GM18858 (cell line): Measurements from ENCODE around the gene PPP2R5C.
"Not testable (repeated sequence)": the region's sequence is repeated elsewhere in the genome, so short reads cannot be mapped to it uniquely, and the experiment has no call there.

Source experiments
- ATAC-seq: cut with Tn5 transposase; IDR thresholded peaks from one replicate; pipeline ENCODE4 v1.9.1; 2021; ENCODE audit not compliant: unreplicated experiment

PPP2R5C gene

DNA sequence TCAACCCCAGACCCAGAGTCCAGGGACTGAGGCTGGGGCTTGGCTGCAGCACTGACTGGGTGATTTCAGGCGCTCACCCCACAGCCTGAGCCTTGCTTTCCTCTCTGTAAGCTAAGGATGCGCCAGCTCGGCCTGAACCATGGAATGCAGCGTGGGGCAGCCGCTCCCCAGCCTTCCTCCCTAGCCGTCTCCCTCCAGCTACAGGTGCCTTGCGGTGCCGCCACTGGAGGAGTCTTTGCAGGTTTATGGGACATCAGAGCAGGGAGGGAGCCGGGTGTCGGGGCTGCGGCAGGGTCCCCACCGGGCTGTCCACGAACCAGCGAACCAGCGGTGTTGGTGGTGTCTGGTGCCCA, 19.4 kb downstream of the PPP2R5C start:
- ATAC-seq, result no peak

DNA sequence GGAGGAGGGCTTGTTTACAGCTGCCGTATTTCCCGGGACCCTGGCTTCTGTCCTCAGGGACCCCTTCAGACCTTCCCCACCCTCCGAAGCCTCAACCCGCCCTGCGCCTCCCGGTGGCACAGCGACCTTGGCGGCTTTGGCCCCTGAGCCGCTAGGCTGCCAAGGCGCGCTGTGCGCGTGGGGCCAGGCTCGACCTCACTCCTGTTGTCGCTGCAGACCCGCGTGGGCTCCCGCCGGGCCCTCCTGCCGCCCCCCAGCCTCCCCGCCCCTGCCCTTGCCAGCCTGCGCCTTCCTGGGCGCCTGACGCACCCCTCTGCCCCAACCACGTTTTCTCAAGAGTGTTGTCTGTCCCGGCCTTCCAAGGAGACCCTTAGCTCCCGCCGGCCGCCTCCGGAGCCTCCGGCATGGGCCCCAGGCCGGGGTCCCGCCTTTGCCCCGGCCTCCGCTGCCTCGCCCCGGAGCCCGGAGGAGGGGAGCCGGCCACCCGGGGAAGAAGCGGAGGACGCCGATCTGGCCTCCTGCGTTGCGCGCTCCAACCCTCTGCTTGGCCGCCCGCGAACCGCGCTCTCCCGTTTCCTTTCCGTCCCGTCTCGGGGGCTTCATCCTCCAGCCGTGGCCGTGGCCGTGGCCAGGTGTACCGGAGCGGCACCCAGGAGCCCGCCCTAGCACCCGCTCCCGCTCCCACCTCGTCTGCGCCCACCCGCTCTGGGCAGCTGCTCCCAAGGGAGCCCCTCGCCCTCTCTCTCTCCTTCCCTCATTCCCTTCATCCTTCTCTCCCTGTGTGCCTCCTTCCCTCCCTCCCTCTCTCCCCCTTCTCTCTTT, 19.9 kb downstream of the PPP2R5C start:
- ATAC-seq, result no peak

DNA sequence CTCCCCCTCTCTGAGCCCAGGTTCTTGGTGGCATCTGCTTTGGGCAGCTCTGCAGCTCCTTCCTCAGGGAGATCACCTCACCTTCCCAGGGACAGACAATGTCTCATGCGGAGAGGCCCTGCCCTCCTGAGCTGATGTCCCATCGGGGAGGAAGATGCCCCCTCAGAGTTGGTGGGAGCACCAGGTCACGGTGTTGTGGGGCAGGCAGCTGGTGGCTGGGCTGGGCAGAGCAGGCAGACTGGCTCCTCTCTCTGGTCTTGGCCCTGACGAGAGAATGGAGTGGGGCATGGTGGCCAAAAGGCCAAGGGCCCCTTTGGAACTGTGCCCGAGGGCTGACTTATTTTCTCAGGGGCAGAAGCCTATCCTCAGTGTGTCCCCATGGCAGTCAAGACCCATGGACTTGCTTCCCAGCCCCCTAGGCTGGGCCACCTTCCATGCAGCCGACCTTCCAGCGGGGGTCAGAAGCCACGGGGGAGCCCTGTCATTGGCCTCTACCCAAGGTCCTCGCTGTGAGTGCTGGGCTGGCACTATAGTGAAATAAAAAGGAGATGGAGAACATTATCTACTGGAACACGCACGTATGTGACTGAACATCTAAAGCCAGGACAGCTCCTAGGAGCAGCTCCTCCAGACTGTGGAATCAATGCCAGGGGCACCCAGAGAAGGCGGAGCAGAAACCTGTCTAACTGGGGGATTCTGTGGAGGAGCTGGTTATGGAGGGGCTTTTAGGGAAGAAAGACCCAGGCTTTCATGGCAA, 21.9 kb downstream of the PPP2R5C start:
- ATAC-seq, result no peak

DNA sequence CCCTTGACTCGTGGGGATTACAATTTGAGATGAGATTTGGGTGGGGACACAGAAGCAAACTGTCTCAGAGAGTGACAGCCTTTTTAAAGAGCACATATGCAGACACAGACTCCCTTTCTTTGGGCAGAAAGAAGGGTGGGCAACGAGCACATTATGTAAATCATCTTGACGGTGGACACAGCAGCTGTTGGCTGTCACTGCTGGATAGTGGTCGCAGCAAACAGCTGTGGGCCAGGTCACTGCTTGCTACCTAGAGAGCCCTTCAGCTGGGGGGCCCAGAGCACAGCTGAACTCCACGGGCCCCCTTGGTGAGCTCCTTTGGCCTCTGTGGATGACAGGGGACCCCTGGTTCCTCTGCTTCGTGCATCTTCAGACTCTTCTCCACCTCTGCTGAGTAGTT, 23.1 kb downstream of the PPP2R5C start:
- no peak for ATAC-seq

DNA sequence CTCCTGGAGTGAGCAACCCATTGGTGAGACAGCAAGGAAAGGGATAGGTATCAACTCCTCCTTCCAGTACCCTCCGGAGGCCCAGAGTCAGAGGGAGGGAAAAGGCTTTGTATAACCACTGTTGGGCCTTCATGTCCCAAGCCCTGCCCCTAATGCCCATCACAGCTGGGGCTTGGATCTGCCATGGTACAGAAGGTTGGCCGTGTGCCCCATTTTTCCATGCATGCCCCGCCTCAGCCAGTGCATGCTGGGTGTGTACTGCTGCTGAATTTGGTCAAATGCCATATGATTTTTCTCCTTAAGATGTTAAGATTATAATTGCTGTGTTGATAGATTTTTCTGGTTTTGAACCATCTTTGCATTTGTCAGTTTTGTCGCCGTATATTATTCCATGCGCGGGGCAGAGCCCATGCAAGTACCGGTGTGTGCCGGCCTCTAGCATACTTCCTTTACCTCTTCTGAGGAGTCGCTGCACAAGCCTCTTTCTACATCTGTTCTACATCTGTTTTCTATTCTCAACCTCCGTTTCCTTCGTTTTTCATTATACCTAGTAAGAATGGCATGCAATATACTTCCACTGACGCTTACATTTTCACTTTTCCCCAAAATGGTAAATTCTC, 26.6 kb downstream of the PPP2R5C start:
- ATAC-seq, result no peak

DNA sequence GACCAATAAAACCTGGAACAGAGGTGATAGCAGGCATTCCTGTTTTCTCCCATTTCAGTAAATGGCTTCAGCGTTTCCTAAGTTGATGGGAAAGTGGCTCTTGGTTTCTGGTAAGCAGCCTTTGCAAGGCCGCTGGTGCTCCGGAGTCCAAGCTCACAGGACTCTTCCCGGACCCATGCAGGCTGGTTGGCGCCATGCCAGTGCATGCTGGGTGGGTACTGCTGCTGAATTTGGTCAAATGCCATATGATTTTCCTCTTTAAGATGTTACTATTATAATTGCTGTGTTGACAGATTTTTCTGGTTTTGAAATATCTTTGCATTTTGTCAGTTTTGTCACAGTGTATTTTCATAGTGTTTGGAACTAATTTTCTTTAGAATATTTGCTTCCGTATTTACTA, 27.7 kb downstream of the PPP2R5C start:
- ATAC-seq, result no peak

DNA sequence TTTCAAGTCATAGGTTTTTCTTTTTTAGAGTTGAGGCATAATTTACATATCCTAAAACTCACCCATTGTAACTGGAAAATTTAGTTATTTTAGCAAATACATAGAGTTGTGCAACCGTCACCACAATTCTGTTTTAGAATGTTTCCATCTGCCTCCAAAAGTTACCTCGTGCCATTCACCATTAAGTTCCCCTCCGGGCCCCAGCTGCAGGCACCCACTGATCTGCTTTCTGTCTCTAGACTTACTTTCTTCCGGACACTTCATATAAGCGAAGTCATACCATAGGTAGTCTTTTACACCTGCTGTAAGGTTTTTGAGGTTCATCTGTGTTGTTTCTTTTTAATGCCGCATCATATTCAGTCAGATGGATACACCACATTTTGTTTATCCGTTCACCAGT, 28.7 kb downstream of the PPP2R5C start:
- no peak for ATAC-seq

DNA sequence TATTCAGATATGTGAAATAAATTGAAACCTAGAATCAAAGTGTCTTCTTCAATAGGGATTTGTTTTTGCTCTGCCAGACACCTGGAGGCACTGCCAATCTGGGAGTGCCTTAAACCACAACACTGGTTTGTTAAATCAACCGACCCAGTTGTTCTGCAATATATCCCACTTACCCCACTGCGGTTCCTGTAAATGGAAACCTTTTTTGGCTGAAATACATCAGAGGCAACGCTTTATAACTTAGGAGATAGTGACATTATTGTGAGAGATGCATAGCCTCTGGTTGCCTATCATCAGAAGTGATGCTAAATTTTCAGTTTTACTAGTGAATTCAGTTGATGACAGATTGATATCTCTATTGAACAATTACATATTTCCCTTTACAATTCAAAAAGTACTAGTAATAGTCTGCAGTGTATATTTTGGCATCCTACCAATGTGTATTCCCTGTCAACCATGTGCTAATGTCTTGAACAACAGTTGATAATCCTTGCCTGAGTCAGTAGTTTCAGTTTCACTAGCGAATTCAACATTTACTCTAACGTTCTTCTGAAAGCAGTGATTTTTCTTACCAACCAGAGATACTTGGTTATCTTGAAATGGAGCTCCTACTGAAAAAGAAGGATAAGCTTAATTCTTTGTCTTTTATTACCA, 30.5 kb downstream of the PPP2R5C start:
- no peak for ATAC-seq

DNA sequence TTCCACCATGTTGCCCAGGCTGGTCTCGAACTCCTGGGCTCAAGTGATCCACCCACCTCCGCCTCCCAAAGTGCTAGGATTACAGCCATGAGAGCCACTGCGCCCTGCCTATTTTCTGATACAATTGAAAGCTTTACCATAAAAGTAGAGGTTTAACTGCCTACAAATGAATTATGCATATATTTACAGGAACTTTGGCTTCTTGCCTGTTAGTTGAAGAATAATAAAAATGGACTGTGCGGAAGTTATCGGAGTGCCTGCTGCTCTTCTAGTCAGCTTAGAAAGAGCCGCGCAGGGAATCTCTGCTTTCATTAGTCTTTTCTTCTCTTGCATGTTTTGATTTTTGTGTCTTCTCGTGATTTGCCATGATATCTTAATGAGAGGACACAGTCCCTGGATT, 34.5 kb downstream of the PPP2R5C start:
- no peak for ATAC-seq

DNA sequence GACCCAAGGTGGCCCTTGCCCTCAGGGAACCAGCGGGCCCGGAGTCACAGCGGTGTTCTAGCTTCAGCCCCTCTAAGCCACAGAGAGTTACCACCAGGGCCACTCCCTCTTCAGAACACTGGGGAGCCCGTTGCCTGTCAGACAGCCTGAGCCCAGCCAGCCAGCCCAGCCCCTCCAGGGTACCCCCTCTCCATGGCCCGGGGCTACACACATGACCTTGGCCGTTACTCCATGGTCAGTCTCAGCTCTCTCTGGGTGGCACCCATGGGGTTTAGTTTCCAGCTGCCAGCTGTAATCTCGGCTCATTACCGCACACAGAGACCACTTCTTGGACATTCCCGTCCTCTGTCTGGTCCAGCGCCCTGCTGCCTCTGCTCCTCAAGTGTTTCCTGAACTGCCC, 35.0 kb downstream of the PPP2R5C start:
- no peak for ATAC-seq

DNA sequence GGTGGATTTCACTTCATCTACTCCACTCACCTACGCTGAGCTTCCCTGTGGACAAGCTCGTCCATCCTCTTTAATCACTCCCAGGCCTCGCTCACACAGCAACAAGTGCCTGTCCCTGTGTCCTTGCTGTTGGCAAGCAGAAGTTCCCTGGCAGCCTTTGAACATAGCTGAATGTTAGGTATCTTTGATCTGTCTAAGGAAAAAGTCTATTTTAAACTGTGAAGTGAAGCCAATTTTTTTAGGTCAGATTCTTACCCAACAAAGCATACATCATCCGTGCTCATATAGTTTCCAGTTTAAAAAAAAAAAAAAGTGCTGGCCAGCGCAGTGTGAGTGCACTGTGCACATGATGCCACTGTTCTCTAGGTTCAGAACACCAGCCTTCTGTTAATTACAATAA, 36.3 kb downstream of the PPP2R5C start:
- no peak for ATAC-seq

DNA sequence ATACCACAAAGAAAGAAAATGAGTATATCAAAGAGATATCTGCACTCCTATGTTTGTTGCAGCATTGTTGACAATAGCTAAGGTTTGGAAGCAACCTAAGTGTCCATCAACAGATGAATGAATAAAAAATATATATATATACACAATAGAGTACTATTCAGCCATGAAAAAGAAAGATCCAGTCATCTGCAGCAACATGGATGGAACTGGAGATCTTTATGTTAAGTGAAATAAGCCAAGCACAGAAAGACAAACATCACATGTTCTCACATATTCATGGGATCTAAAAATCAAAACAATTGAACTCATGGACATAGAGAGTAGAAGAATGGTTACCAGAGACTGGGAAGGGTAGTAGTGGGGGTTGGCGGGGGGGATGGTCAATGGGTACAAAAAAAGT, 42.9 kb downstream of the PPP2R5C start:
- ATAC-seq, result not testable (repeated sequence)

DNA sequence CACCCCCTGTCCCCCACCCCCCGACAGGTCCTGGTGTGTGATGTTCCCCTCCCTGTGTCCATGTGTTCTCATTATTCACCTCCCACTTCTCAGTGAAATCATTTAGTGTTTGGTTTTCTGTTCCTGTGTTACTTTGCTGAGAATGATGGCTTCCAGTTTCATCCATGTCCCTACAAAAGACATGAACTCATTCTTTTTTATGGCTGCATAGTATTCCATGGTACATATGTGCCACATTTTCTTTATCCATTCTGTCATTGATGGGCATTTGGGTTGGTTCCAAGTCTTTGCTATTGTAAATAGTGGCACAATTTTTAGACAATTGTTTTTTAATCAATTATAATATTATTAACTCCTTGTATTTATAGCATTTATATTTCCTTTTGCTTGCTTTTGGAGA, 44.7 kb downstream of the PPP2R5C start:
- ATAC-seq, result not testable (repeated sequence)

DNA sequence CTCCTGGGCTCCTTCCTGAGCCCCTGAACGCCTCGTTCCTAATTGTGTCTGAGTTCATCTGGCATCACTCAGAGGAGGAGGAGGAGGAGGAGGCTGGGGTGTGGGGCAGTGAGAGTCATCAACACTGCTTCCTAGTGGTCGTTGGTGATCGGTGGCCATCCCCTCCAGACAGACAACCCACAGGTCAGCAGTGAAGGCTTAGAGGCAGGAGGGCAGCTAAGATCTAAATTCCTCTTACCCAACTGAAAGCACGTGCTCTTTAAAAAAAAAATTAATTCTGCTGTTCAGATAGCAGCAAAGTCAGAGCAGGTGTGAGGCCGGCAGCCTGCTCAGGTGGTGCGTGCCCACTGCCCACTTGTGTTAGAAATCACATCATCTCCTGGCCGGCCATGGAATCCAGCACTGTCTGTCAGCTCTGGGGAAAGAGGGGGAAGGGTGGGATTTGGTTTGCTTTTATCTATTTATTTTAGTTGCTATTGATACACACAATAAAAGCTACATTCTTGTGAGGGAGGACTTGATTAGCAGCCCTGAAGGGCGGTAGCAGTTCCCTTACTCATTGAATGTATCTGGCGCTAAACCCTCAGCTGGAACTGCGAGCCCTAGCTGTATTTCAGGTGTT, 46.6 kb downstream of the PPP2R5C start:
- no peak for ATAC-seq

DNA sequence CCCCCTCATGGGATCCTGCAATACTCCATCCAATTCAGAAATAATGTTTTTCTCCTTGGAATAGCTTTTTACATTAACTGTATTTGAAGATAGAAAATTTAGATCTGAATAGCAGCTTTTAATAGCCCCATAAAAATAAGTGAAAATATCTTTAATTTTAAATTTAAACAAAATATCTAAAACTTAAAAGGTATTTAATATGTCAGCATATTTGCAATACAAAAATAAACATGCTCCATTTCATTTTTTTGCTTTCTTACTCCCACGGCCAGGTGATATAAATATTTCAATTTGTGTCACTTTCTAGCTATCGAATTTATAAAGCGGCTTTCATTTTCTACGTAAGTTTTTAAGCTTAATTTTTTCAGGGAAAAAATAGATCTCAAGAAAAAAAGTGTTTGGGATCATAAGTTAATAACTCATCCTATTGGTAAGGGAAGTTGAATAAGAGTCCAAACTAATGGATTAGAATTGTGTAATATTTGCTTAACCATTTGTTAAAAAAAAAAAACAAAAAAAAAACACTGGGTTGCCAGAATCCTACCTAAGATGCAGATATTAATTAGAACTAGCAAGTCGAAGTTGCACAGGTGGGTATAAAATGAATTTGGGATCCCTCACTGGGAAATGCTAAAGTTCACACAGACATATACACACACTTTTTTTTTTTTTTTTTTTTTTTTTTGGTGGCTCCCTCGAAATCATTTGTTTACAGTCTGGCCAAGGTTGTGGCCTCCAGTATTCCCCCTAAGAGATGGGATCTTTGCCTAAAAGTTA, 47.6 kb downstream of the PPP2R5C start:
- ATAC-seq, result no peak

DNA sequence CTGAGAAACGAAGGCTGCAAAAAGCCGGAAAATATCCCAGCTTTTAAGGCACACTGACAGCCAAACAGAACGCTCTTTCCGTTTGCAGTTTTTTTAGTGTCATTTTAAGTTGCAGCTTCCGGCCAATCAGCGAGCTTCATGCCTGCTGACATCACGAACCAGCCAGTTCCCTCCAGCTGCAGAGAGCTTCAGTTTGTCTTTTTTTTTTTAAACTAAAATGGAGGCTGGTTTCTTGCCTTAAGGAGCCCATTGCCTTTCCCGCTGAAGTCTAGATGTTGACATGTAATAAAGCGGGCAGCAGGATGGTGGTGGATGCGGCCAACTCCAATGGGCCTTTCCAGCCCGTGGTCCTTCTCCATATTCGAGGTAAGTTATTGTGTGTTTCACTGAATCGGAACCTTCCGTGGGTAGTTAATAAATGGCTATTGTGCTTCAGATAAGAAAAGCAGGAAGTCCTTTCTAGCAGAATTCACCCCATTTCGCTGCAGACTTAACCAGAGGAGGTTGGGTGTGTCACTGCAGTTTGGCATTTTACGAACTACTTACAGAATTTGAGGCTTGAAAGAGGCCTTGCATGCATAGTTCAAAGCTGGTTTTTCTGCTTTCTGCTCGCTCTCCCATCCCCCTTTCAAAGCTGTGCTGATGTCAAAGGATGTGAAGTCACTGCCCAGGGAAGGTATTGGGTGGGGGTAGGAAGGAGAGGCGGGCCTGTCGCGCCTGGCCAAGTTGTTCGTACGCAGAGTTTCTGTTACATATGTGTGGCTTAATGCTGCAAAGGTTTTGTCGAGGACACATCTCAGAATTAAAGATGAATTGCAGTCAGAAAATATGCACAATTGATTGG, 48.4 kb downstream of the PPP2R5C start:
- ATAC-seq, result peak; percentile 72

DNA sequence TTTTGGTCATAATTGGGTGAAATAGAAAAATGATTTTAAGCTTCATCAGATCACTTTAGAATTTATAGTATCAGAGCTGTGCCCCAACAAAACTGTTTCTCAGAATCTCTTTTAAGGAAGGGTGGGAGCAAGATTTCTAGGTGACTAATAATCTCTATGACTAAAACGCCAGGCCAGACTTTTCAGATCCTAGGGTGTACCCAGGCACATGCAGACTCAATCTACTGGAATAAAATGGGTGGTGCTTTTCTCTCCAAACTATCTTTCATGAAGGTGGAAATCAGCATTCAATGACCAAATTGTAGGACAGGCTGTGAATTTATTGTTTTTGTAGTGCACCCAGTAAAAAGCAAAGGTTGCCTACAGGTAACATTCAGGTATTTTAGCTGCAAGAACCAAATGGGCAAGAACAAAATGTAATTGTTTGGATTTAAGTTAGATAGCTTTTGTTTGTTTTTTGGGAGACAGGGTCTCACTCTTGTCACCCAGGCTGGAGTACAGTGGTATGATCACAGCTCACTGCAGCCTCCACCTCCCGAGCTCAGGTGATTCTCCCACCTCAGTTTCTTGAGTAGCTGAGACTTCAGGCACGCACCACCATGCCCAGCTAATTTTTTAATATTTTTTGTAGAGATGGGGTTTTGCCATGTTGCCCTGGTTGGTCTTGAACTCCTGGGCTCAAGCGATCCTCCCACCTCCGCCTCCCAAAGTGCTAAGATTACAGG, 49.5 kb downstream of the PPP2R5C start:
- no peak for ATAC-seq

DNA sequence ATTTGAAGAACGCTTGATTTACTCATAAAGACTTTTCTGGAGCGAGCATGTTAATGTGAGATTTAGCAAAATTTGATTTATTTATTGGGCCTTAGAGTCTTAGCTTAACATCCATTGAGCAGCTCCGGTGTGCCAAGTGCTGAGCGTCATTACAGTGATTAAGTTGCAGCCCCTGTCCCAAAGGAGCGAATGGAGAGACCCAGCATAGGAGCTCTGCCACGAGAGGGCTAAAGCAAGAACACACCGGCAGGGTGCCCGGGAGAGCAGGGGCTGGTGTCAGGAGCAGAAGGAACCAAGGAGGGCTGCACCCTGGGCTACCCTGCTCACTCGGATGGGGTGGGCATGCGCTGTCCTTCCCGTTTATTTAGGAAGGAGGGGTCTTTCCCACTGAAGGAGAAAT, 50.6 kb downstream of the PPP2R5C start:
- ATAC-seq, result no peak
